Stimulated activated CD4-positive, alpha-beta T cell treated with anti-CD3 and anti-CD28 coated beads, Interleukin-2, amount 100 ng/mL, for 48 hours (primary cell): ENCODE data around the gene RHOBTB1.

Experiments used
- DNase-seq, 2 donors: peaks; one replicate each; pipeline ENCODE4 v3.0.0-alpha.2; 2020

The RHOBTB1 gene

GRCh38 chr10:60964257-60965235 lies 20.6 kb upstream of the RHOBTB1 start:
- peak; percentile 27 to 33 for DNase-seq

GRCh38 chr10:60963441-60964256 lies 19.7 kb upstream of the RHOBTB1 start:
- no peak for DNase-seq

GRCh38 chr10:60962946-60963345 lies 19.0 kb upstream of the RHOBTB1 start:
- DNase-seq, result no peak

GRCh38 chr10:60960913-60961312 lies 16.9 kb upstream of the RHOBTB1 start:
- DNase-seq, result no peak

- DNase-seq, result no peak
Measured at GRCh38 chr10:60960031-60960430, 16.0 kb upstream of the RHOBTB1 start.

- DNase-seq, result no peak
Measured at GRCh38 chr10:60958892-60959601, 15.1 kb upstream of the RHOBTB1 start.

- DNase-seq, result no peak
Measured at GRCh38 chr10:60957667-60958221, 13.8 kb upstream of the RHOBTB1 start.

- DNase-seq, result no peak
Measured at GRCh38 chr10:60955957-60956425, 12.0 kb upstream of the RHOBTB1 start.

- DNase-seq, result no peak
Measured at GRCh38 chr10:60955316-60955715, 11.3 kb upstream of the RHOBTB1 start.

- DNase-seq, result no peak
Measured at GRCh38 chr10:60954035-60954434, 10.1 kb upstream of the RHOBTB1 start.

GRCh38 chr10:60953420-60953819 lies 9.4 kb upstream of the RHOBTB1 start:
- no peak for DNase-seq

GRCh38 chr10:60952846-60953220 lies 8.8 kb upstream of the RHOBTB1 start:
- no peak for DNase-seq

GRCh38 chr10:60952067-60952845 lies 8.3 kb upstream of the RHOBTB1 start:
- DNase-seq, result no peak

- no peak for DNase-seq
Measured at GRCh38 chr10:60951272-60951724, 7.3 kb upstream of the RHOBTB1 start.

- DNase-seq, result no peak
Measured at GRCh38 chr10:60950300-60950699, 6.3 kb upstream of the RHOBTB1 start.

GRCh38 chr10:60948851-60949250 lies 4.9 kb upstream of the RHOBTB1 start:
- no peak for DNase-seq

GRCh38 chr10:60944910-60945297 lies 919 bp upstream of the RHOBTB1 start:
- DNase-seq, result no peak

GRCh38 chr10:60943316-60944057 lies 498 bp downstream of the RHOBTB1 start:
- DNase-seq, result no peak

GRCh38 chr10:60942788-60943315 lies 1.1 kb downstream of the RHOBTB1 start:
- no peak for DNase-seq

GRCh38 chr10:60942134-60942787 lies 1.7 kb downstream of the RHOBTB1 start:
- DNase-seq, result no peak
